Measurements from ENCODE around the gene FNDC5.

DNA sequence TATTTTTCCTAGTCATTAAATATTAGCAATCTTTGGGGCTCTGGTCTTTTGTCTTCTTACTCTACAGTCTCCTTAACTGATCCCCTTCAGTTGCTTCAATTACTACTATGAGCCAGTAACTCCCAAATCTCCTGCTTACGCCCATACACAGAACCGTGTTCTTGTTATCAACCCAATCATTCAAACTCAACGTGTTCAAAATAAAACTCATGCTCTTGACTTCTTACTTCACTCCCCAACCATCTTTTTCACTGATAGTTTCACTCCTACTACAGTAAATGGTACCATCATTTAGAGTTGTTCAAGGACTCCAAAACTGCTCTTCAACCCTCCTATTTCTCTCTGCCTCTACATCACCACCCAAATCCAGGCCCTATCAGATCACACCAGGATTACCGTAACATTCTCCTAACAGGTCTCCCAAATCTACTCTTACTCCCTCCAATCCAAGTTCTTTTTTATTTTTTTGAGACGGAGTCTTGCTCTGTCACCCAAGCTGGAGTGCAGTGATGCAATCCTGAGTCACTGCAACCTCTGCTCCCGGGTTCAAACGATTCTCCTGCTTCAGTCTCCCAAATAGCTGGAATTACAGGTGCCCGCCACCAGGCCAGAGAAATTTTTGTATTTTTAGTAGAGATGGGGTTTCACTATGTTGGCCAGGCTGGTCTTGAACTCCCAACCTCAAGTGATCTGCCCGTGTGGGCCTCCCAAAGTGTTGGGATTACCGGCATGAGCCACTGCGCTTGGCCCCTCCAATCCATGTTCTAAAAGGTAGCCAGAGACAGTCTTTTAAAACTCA, 56.6 kb downstream of the FNDC5 start:
- TF ChIP-seq, protein P1, sequence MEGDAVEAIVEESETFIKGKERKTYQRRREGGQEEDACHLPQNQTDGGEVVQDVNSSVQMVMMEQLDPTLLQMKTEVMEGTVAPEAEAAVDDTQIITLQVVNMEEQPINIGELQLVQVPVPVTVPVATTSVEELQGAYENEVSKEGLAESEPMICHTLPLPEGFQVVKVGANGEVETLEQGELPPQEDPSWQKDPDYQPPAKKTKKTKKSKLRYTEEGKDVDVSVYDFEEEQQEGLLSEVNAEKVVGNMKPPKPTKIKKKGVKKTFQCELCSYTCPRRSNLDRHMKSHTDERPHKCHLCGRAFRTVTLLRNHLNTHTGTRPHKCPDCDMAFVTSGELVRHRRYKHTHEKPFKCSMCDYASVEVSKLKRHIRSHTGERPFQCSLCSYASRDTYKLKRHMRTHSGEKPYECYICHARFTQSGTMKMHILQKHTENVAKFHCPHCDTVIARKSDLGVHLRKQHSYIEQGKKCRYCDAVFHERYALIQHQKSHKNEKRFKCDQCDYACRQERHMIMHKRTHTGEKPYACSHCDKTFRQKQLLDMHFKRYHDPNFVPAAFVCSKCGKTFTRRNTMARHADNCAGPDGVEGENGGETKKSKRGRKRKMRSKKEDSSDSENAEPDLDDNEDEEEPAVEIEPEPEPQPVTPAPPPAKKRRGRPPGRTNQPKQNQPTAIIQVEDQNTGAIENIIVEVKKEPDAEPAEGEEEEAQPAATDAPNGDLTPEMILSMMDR (optimal IDR thresholded peaks at IDR 0.05 in 1 of 3, IDR thresholded peaks at IDR 0.05 in 1 of 3, conservative IDR thresholded peaks at IDR 0.05 in 1 of 3; ENCODE audit: extremely low read depth in 1 of 3, insufficient read depth in 2 of 3, low read length in 3 of 3) = no peak
- TF ChIP-seq EZH2 (IDR thresholded peaks at IDR 0.05; ENCODE audit: low read length) = no peak

Measured in keratinocyte (primary cell).